B cell (primary cell): ENCODE measurements around the gene NEU4. TPM values are rescaled to one million over a fixed set of nuclear protein-coding genes. Genes with fewer than 3 reads are reported as not detected.

Experiments
- ATAC-seq: fragments of 200-7000 bp; cut with Tn5 transposase; one replicate; pipeline ENCODE4 v1.10.0; 2021; ENCODE audit warnings: low read depth, mild to moderate bottlenecking, moderate number of reproducible peaks, moderate library complexity
- CTCF ChIA-PET: fragments of 350-600 bp; sonication (Branson Sonifier 250); formaldehyde crosslinking; loops from one replicate; lab custom pipeline; 2021; ENCODE audit warnings: antibody characterized with exemption, inconsistent platforms; lab: Charles Lee
- POLR2A ChIA-PET: fragments of 350-600 bp; sonication (Branson Sonifier 250); formaldehyde crosslinking; loops from one replicate; lab custom pipeline; 2021; ENCODE audit warnings: antibody characterized with exemption; lab: Charles Lee
- DNase-seq: peaks from one replicate; pipeline ENCODE4 v3.0.0; 2013
- H2AFZ ChIP-seq: 2 replicates; pipeline ENCODE4 v1.6.1; 2012; ENCODE audit warnings: mild to moderate bottlenecking, low read depth, low read length; ENCODE audit not compliant: insufficient read depth, poor library complexity, severe bottlenecking
- H3K27ac ChIP-seq, 2 donors: 1 replicate in 1 of 2; 2 replicates in 1 of 2; pipeline ENCODE4 v1.5.1; 2012 to 2013; ENCODE audit warnings: low read length in 2 of 2, mild to moderate bottlenecking in 2 of 2, moderate library complexity in 1 of 2
- H3K27me3 ChIP-seq, 4 experiments: fragments of 200-600 bp in 1 of 4; sonication (generic) in 1 of 4; replicated peaks in 1 of 4; 1 replicate in 2 of 4; 2 replicates in 2 of 4; pipeline versions ENCODE4 v1.6.1 to v1.7.0; 2013 to 2016; ENCODE audit warnings: low read length in 3 of 4, mild to moderate bottlenecking in 2 of 4, mixed read lengths in 1 of 4, moderate library complexity in 1 of 4; ENCODE audit not compliant: insufficient read depth in 4 of 4, control insufficient read depth in 3 of 4; ENCODE audit errors: control extremely low read depth in 1 of 4
- H3K36me3 ChIP-seq, 2 experiments: replicated peaks in 1 of 2; 1 replicate in 1 of 2; 2 replicates in 1 of 2; pipeline versions ENCODE4 v1.6.1 to v1.7.1; 2013; ENCODE audit warnings: low read length in 1 of 2; ENCODE audit not compliant: insufficient read depth in 2 of 2, control insufficient read depth in 1 of 2; ENCODE audit errors: control extremely low read depth in 1 of 2, extremely low read depth in 1 of 2
- H3K4me1 ChIP-seq, 2 donors: fragments of 200-600 bp in 1 of 2; sonication (generic) in 1 of 2; 1 replicate in 1 of 2; 2 replicates in 1 of 2; pipeline versions ENCODE4 v1.5.1 to v1.6.1; 2013 to 2017; ENCODE audit warnings: low read length in 2 of 2; ENCODE audit not compliant: control insufficient read depth in 2 of 2, insufficient read depth in 2 of 2
- H3K4me2 ChIP-seq: replicated peaks from 2 replicates; pipeline ENCODE3; 2012; ENCODE audit warnings: mild to moderate bottlenecking, low read depth, low read length; ENCODE audit not compliant: poor library complexity, severe bottlenecking
- H3K4me3 ChIP-seq, 5 experiments: fragments of 200-600 bp in 1 of 5; sonication (generic) in 1 of 5; 1 replicate in 3 of 5; 2 replicates in 2 of 5; pipeline versions ENCODE4 v1.5.1 to v1.7.0; 2011 to 2016; ENCODE audit warnings: low read length in 4 of 5, mild to moderate bottlenecking in 4 of 5, low read depth in 2 of 5, control low read depth in 1 of 5, moderate library complexity in 1 of 5; ENCODE audit not compliant: insufficient read depth in 1 of 5; ENCODE audit errors: control extremely low read depth in 1 of 5, extremely low read depth in 1 of 5
- H3K79me2 ChIP-seq: fragments of 200-600 bp; sonication (generic); one replicate; pipeline ENCODE4 v1.6.0; 2016; ENCODE audit warnings: low read length; ENCODE audit not compliant: control insufficient read depth, insufficient read depth
- H3K9ac ChIP-seq: fragments of 200-600 bp; sonication (generic); 2 replicates; pipeline ENCODE4 v1.6.1; 2017; ENCODE audit warnings: mild to moderate bottlenecking, low read length, moderate library complexity
- H3K9me3 ChIP-seq, 3 donors: one replicate each; pipeline versions ENCODE4 v1.6.1 to v1.7.1; 2013; ENCODE audit warnings: low read length in 2 of 3; ENCODE audit not compliant: control insufficient read depth in 2 of 3, insufficient read depth in 1 of 3; ENCODE audit errors: control extremely low read depth in 1 of 3
- H4K20me1 ChIP-seq: 2 replicates; pipeline ENCODE4 v1.6.0; 2012; ENCODE audit warnings: mild to moderate bottlenecking, low read length; ENCODE audit not compliant: insufficient read depth, control insufficient read depth, poor library complexity, severe bottlenecking
- H3K27ac Mint-ChIP-seq: one replicate; pipeline ENCODE4 v1.8.0; 2021; ENCODE audit warnings: mixed read lengths
- H3K27me3 Mint-ChIP-seq: one replicate; pipeline ENCODE4 v1.8.0; 2021; ENCODE audit warnings: mixed read lengths
- H3K4me1 Mint-ChIP-seq: one replicate; pipeline ENCODE4 v1.8.0; 2021; ENCODE audit warnings: mixed read lengths
- H3K4me3 Mint-ChIP-seq: one replicate; pipeline ENCODE4 v1.8.0; 2021; ENCODE audit warnings: mixed read lengths
- H3K9me3 Mint-ChIP-seq: one replicate; pipeline ENCODE4 v1.8.0; 2022; ENCODE audit warnings: mixed read lengths; ENCODE audit not compliant: insufficient read depth
- CTCF ChIP-seq: fragments of 200-600 bp; IDR thresholded peaks from one replicate; pipeline ENCODE4 v1.8.0; 2022; ENCODE audit warnings: antibody characterized with exemption, mild to moderate bottlenecking
- EZH2 ChIP-seq: IDR thresholded peaks from 2 replicates; pipeline ENCODE4 v1.6.1; 2012; ENCODE audit warnings: borderline replicate concordance, low read depth, mild to moderate bottlenecking, moderate library complexity, low read length; ENCODE audit not compliant: insufficient read depth, poor library complexity, severe bottlenecking
- WGBS: methylation state at CpG from one replicate; pipeline ENCODE4 v1.1.5; 2013; ENCODE audit warnings: missing lambda C conversion rate; ENCODE audit not compliant: insufficient coverage; 5-methylcytosine and 5-hydroxymethylcytosine counted together
- intact Hi-C: fragments of 100-400 bp; cut with micrococcal nuclease; formaldehyde crosslinking; loops from one replicate; pipeline ENCODE4 v1.10.0; 2022
- polyA plus RNA-seq: library from polyadenylated mRNA; depleted of rRNA; stranded (reverse); fragments of >200 nt; gene quantifications from 2 replicates; pipeline ENCODE4 v1.2.3, GENCODE V29; 2012
- total RNA-seq, 2 donors: library from RNA; stranded (reverse); fragments of 120-200 nt in 1 of 2; gene quantifications; 1 replicate in 1 of 2; 2 replicates in 1 of 2; pipeline versions ENCODE4 v1.2.3 to v1.2.4, GENCODE V29; 2013 to 2022

The NEU4 gene
- total and polyA plus RNA-seq, 2 donors (not counting 1 experiment from before 2014, with no cell fraction given): 0.19 TPM; not detected in 1

GRCh38 chr2:241855245-241855887, 46.4 kb downstream of the NEU4 start:
- TF ChIP-seq EZH2 (no peak), CTCF (no peak)
- no peak overlapping the region for H3K4me3 ChIP-seq
- no peak overlapping the region for H3K27ac Mint-ChIP-seq
- peaks cover 3% of the 10 kb centered on the region for H3K27me3 Mint-ChIP-seq
- H3K4me2 ChIP-seq: no peak overlapping the region
- peaks cover 15% of the 10 kb centered on the region for H3K4me1 Mint-ChIP-seq
- H4K20me1 ChIP-seq: no peaks in the 10 kb centered on the region
- peaks cover 0 to 8% (median 0%) of the 10 kb centered on the region in 4 experiments for H3K27me3 ChIP-seq
- H3K9me3 Mint-ChIP-seq: no peaks in the 10 kb centered on the region
- no peak overlapping the region for H3K27ac ChIP-seq
- no peak for DNase-seq
- no peaks in the 10 kb centered on the region for H3K79me2 ChIP-seq
- ATAC-seq: no peak
- no peak overlapping the region for H3K4me3 Mint-ChIP-seq
- H2AFZ ChIP-seq: no peak overlapping the region
- ChIA-PET POLR2A (no interaction called here), CTCF (no interaction called here)
- intact Hi-C loops: no loop called here
- 91% methylated on average over 16 of the region's 18 CpGs for WGBS
- H3K9ac ChIP-seq: no peak overlapping the region
- H3K4me1 ChIP-seq: peaks cover 13 to 25% of the 10 kb centered on the region in 2 donors
- no peaks in the 10 kb centered on the region for H3K36me3 ChIP-seq
- no peaks in the 10 kb centered on the region for H3K9me3 ChIP-seq

- H3K79me2 ChIP-seq: no peaks in the 10 kb centered on the region
- H3K27ac ChIP-seq: no peak overlapping the region
- no peaks in the 10 kb centered on the region for H3K36me3 ChIP-seq
- Mint-ChIP-seq H3K4me1 (peaks cover 15% of the 10 kb centered on the region), H3K9me3 (no peaks in the 10 kb centered on the region), H3K4me3 (no peak overlapping the region), H3K27ac (no peak overlapping the region), H3K27me3 (peaks cover 3% of the 10 kb centered on the region)
- H2AFZ ChIP-seq: no peak overlapping the region
- peaks cover 16 to 31% of the 10 kb centered on the region in 2 donors for H3K4me1 ChIP-seq
- no peak overlapping the region for H3K9ac ChIP-seq
- no peak overlapping the region for H3K4me3 ChIP-seq
- H4K20me1 ChIP-seq: no peaks in the 10 kb centered on the region
- ATAC-seq (no peak), DNase-seq (no peak)
- H3K9me3 ChIP-seq: no peaks in the 10 kb centered on the region
- intact Hi-C loops: no loop called here
- WGBS: 92% methylated on average over 12 of the region's 20 CpGs
- H3K4me2 ChIP-seq: no peak overlapping the region
- ChIA-PET POLR2A (no interaction called here), CTCF (no interaction called here)
- no peak for TF ChIP-seq EZH2
- no peak for TF ChIP-seq CTCF
- peaks cover 0 to 13% (median 0%) of the 10 kb centered on the region in 4 experiments for H3K27me3 ChIP-seq
Observed at GRCh38 chr2:241855888-241856422, 47.0 kb downstream of the NEU4 start.
